ENCODE data around the gene OGDHL.

DNA sequence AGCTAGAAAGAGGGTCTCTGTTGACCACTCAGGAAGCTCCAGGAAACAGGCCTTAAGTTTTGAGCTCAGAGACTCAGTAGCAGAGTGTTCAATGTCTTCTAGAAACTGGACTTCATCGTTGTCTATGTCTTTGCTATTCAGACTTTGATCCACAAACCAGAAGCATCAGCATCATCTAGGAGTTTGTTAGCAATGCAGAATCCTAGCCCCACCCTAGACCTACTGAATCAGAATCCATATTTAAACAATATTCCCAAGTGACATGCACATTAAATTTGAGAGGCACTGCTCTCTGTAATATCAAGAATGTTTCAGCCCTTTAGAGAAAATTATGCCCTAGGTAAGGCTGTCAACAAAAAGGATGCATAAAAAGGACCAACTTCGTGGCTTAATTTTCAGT is 12.9 kb upstream of the OGDHL start:
- no peak for TF ChIP-seq POLR2AphosphoS5 (IDR thresholded peaks at IDR 0.05; ENCODE audit: insufficient read depth, low read depth, low read length)
- TF ChIP-seq, protein P1, sequence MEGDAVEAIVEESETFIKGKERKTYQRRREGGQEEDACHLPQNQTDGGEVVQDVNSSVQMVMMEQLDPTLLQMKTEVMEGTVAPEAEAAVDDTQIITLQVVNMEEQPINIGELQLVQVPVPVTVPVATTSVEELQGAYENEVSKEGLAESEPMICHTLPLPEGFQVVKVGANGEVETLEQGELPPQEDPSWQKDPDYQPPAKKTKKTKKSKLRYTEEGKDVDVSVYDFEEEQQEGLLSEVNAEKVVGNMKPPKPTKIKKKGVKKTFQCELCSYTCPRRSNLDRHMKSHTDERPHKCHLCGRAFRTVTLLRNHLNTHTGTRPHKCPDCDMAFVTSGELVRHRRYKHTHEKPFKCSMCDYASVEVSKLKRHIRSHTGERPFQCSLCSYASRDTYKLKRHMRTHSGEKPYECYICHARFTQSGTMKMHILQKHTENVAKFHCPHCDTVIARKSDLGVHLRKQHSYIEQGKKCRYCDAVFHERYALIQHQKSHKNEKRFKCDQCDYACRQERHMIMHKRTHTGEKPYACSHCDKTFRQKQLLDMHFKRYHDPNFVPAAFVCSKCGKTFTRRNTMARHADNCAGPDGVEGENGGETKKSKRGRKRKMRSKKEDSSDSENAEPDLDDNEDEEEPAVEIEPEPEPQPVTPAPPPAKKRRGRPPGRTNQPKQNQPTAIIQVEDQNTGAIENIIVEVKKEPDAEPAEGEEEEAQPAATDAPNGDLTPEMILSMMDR (IDR thresholded peaks at IDR 0.05; ENCODE audit: extremely low read depth in 1 of 2, insufficient read depth in 1 of 2, low read depth in 1 of 2, low read length in 2 of 2), result no peak
- no peak for TF ChIP-seq POLR2A (IDR thresholded peaks at IDR 0.05; ENCODE audit: low read depth, low read length)
- no peak for TF ChIP-seq EZH2 (IDR thresholded peaks at IDR 0.05; ENCODE audit: borderline replicate concordance, low read depth, low read length, severe bottlenecking)
- TF ChIP-seq GATA2 (IDR thresholded peaks at IDR 0.05; ENCODE audit: insufficient read depth, insufficient read length, low read depth, low read length), result no peak
- TF ChIP-seq MYC (IDR thresholded peaks at IDR 0.05; ENCODE audit: low read depth, low read length), result no peak
- TF ChIP-seq JUN (IDR thresholded peaks at IDR 0.05; ENCODE audit: borderline replicate concordance, insufficient read depth, insufficient read length, low read depth), result no peak
